ENCODE results near the gene ZFP36L1.

Gene ZFP36L1

GRCh38 chr14:68792979-68793733 lies at the start of gene ZFP36L1:
ZFP36L1 (minus strand) TSS chr14:68793067; CDS start chr14:68792938, 129 bp downstream.
- peak; percentile 92 for DNase-seq

DNA sequence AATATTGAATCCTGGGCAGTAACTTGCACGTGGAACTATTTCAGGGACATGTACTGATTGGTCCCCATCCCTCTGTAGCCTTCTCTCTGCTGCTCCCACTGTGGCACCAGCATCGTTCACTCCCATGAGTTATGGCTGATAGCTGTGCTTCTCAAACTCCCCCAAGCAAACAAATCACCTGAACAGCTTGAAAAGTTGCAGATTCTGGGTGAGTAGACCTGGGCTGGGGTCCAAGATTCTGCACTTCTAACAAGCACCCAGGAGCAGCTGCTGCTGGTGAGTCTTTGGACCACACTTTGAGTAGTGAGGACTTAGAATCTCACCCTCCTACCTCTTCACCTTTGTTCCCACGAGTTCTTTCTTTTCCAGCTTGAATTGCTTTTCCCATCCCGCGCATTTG lies 49.4 kb upstream of the ZFP36L1 start:
- DNase-seq = no peak

GRCh38 chr14:68841016-68841809 lies 48.3 kb upstream of the ZFP36L1 start:
- DNase-seq = no peak

DNA sequence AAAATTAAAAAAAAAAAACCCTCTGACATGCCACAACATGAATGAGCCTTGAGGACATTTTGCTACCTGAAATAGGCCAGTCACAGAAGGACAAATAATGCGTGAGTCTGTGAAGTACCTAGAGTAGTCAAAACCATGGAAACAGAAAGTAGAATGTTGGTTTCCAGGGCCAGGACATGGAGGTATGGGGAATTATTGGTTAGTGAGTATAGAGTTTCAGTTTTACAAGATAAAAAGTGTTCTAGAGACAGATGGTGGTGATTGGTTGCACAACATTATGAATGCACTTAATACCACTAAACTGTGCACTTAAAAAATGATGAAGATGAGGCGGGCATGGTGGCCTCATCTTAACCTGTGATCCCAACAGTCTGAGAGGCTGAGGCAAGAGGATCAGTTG lies 47.6 kb upstream of the ZFP36L1 start:
- DNase-seq = no peak

DNA sequence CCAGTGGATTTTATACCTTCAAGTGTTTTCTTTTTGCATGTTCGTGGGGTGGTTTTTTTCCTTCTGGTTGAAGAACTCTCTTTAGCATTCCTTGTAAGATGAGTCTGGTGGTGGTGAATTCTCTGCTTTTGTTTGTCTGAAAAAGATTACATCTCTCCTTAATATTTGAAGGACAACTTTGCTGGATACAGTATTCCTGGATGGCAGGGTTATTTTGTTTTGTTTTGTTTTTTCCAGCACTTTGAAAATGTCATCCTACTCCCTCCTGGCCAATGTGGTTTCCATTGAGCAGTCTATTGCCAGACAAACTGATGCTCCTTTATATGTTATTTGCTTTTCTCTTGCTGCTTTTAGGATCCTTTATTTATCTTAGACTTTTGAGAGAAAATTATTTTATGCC lies 43.2 kb upstream of the ZFP36L1 start:
- no peak for DNase-seq

- DNase-seq = no peak
Observed at GRCh38 chr14:68834816-68835215, 41.9 kb upstream of the ZFP36L1 start.

- no peak for DNase-seq
Observed at GRCh38 chr14:68828698-68829097, 35.8 kb upstream of the ZFP36L1 start.

- no peak for DNase-seq
Observed at GRCh38 chr14:68825729-68826128, 32.9 kb upstream of the ZFP36L1 start.

DNA sequence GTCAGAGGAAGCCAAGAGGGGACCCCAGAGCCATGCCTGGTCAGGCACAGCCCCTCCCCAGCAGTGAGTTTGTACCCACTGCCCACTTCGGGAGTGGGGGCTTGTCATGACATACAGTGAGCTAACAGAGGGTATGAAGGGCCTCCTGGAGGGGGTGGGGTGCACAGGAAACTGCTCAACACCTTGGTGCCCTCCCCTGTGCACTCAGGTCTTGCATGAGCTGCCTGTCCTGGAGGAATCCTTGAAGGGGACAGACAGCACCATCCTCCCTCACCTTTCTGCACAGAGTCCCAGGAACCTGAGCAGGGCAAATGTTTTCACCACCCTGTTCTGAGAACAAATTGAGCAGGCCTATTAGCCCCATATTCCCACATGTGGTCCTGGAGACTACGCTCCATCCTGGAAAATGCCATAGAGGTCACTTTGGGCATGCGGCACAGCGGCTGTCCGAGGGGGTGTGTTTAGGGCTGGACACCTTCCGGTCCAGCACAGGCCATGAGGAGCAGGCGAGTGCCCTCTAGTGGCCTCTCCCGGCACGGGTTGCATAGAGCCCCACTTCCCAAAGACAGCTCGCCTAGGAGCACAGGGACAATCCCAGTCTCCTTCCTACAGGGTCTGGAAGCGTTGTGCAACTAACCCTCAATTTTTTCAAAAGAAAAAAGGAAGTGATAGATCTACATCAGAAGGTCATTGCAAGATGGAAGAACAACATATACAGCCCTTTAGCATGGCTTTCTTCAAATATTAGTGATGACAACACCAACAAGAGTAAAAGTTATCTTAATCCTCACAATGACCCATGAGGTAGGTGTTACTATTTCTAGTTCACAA lies 31.9 kb upstream of the ZFP36L1 start:
- no peak for DNase-seq

GRCh38 chr14:68824207-68824516 lies 31.3 kb upstream of the ZFP36L1 start:
- DNase-seq = no peak

- DNase-seq = no peak
Observed at GRCh38 chr14:68823434-68824206, 30.8 kb upstream of the ZFP36L1 start.

GRCh38 chr14:68822926-68823325 lies 30.1 kb upstream of the ZFP36L1 start:
- no peak for DNase-seq

GRCh38 chr14:68822132-68822651 lies 29.3 kb upstream of the ZFP36L1 start:
- no peak for DNase-seq

DNA sequence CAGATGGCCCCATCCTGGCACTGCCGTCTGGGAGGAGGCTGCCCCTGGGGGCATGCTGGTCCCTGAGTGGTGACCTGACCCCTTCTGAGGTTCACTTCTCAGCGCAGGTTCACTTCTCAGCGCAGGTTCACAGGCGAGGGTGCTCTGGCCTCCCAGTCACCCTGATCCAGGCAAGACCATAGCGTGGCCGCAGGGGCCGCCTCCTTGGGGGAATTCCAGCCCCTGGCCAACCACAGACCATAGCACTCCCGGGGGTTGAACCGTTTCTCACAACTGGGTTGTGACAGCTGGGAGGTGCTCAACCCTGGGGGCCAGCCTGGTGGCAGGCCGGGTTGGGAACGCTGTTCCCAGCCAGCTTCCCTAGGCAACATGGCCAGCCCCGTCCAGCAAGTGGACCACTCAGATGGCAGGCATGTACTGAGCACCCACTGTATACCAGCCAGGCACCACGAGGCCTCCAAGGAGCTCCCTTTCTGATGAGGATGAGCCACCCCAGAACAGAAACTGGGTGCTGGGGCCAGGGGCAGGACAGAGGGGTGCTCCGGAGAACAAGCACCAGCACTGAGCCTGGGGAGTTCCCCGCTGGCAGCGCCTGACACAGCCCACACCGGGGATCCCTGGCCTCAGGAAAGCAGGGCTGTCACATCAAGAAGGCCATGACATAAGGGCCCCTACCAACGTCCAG lies 28.3 kb upstream of the ZFP36L1 start:
- DNase-seq = no peak

GRCh38 chr14:68820536-68820935 lies 27.7 kb upstream of the ZFP36L1 start:
- no peak for DNase-seq

DNA sequence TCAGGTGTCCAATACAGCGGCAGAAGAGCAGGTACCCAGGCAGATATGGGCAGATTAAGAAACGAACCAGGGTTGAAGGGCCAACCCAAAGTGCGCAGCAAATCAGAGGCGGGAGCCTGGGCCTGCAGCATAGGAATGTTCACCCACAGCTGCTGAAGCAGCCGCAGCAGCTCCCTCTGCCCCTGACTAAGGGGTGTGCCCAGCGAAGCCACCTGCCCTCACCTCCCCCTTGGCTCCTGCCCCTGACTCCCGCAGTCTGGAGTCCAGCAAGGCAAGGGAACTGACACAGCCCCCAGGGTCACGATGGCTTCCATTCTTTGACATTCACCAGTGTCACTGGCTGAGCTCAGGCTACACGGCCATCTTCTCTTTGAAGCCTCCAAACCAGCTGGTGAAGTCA lies 27.3 kb upstream of the ZFP36L1 start:
- no peak for DNase-seq

DNA sequence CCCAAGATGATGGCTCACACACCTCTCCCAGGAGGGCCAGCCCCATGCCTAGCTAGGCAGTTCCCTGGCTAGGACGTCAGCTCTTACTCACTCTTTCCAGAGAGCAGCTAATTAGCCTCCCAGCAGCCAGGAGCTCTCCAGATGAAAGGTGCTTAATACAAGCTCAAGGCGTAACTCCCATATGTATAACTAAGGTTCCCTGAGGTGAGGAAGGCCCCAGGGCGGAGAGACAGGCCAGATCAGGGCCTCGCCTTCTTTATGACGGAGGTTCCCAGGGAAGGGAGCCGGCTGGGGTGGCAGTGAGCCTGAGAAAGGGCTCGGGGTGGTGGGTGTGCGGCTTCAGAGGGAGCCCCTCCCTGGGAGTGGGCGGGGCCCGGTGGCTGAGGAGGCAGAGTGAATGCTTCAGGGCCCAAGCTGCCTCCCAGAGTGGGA lies 26.4 kb upstream of the ZFP36L1 start:
- no peak for DNase-seq

DNA sequence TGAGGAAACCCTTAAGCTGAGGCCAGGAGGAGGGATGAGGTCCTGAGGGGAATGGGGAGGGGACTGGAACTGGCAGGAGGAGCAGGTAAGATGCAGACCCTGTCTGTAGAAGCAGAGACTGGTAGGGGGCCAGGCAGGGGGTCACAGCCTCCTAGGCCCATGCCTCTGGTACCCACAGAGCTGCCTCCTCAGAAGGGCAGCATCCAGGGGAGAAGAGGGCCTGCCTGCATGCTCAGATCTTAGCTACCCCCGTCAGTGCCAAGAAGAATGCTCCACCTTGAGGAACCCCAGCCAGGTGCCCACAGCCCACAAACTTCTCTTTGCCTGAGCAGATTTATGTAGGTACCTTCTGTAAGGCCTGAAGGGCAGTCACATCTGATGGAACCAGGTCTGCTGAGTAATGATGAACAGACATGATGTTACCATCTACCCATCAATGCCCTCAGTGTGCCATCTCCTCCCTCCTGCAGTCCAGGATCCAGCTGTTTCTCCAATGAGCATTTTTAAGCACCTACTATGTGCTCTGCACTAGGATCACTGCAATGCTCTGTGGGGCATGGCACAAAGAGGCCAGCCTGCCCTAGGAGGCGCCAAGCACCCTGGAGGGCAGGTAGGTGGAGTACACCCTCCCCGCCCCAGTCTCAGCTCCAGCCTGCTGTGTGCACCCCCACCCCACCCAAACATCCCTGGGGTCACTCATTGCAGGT lies 24.8 kb upstream of the ZFP36L1 start:
- DNase-seq = no peak

DNA sequence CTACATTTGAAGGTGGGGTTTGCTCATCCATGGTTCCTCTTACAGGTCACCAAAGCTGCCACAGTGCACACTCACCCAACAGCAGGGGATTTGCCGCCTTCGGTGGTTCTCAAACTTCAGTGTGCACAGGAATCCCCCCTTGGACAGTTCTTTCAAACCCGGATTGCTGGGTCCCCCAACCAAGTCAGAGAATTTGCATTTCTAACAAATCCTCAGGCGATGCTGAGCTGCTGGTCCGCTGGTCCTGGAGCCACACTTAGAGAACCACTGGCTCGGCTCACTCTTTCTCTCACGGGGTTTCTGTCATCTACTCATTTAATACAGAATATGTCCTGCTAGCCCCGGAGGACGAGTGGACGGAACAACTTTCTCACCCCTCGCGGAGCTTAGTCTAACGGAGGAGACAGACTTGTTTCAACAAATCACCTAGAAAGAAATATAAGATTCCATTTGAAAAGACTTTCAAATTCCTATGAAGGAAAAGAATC lies 24.1 kb upstream of the ZFP36L1 start:
- no peak for DNase-seq

DNA sequence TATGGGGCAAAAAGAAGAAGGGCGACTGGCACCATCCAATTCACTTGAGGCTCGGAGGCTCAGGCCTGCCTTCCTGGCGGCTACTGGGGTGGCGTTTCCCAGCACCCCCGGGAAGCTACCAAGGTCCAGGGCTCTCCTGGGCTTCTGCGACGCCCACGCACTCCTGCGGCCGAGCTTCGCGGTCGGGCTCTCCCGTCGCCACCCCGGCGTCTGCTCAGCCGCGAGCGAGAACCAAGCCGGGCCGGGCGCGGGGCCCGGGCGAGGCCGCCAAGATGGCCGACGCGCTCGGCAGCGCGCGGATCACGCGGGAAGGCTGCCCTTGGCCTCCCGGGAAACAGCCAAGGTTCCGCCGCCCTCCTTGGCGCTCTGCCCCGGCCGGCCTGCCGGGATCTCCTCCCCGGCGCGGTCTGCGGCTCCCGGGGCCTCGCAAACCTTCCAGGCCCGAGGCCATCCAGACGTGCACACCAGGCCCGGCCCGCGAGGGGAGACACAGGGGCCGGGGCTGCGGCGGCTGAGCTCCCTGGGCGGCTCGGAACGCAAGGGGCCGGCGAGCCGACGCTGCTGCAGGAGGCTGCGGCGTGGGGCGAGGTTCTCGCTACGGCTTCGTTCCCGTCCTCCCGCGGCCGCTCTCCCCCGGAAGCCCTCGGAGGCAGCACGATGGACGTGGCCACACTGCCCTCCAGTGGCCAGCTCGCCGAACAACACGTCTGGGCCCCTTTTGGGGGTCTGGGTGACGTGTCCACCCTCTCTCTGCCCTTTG lies 23.5 kb upstream of the ZFP36L1 start:
- peak; percentile 66 for DNase-seq

Measured in KG1 (cell line).